ENCODE results near the gene ZMIZ2. TPM values are rescaled to one million over a fixed set of nuclear protein-coding genes. Genes with fewer than 3 reads are reported as not detected.

Gene ZMIZ2
- total RNA-seq, 1 donor from 2014 or later: 99.5 TPM

DNA sequence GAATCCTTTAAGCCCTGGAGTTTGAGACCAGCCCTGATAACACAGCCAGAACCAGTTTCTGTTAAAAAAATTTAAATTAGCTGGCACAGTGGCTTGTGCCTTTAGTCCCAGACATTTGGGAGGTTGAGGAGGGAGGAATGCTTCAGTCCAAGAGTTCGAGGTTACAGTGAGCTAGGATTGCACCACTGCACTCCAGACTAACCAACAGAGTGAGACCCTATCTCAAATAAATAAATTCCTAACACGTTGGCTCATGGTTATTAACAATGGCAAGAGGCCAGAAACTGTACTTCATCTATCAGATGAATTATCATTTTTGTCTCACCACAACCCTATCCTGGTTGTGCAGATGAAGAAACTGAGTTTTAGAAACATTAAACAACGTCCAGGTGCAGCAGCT, 45.7 kb downstream of the ZMIZ2 start:
- peak overlapping the region; percentile 67 for H3K4me3 Mint-ChIP-seq
- no peaks in the 10 kb centered on the region for H3K9me3 Mint-ChIP-seq
- DNase-seq (ENCODE audit: low read depth, low spot score): no peak
- H3K36me3 Mint-ChIP-seq (ENCODE audit: low read depth): peaks cover 12% of the 10 kb centered on the region
- TF ChIP-seq, protein P1, sequence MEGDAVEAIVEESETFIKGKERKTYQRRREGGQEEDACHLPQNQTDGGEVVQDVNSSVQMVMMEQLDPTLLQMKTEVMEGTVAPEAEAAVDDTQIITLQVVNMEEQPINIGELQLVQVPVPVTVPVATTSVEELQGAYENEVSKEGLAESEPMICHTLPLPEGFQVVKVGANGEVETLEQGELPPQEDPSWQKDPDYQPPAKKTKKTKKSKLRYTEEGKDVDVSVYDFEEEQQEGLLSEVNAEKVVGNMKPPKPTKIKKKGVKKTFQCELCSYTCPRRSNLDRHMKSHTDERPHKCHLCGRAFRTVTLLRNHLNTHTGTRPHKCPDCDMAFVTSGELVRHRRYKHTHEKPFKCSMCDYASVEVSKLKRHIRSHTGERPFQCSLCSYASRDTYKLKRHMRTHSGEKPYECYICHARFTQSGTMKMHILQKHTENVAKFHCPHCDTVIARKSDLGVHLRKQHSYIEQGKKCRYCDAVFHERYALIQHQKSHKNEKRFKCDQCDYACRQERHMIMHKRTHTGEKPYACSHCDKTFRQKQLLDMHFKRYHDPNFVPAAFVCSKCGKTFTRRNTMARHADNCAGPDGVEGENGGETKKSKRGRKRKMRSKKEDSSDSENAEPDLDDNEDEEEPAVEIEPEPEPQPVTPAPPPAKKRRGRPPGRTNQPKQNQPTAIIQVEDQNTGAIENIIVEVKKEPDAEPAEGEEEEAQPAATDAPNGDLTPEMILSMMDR (conservative IDR thresholded peaks at IDR 0.05): no peak
- H3K27ac Mint-ChIP-seq (ENCODE audit: unreplicated experiment): no peak overlapping the region
- H3K27me3 Mint-ChIP-seq (ENCODE audit: low read depth): peaks cover 9% of the 10 kb centered on the region
- H3K4me1 Mint-ChIP-seq: peaks cover 25% of the 10 kb centered on the region

DNA sequence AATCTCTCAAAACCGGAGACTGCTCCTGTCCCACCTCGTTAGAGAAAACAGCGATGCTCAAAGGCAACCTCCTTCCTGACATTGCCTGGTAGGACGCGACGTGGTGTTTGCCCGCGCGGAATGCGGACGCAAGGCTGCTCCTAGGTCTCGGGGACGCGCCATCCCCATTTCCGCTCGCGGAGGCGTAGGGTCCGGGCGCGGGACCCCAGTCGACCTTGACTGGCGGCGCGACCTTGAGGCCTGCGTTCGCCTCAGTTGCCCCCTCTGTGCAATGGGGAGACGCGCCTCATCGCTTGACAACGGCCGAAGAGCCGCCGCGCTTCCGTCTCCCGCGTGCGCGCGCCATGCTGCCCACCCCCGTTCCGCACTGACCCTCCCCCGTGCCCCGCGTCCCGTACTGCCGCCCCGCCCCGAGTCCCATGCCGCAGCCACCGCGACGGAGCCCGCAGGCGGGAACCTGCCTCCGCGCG, 47.4 kb downstream of the ZMIZ2 start:
- TF ChIP-seq, protein P1 (conservative IDR thresholded peaks at IDR 0.05): no peak
- no peaks in the 10 kb centered on the region for H3K9me3 Mint-ChIP-seq
- peaks cover 24% of the 10 kb centered on the region for H3K36me3 Mint-ChIP-seq (ENCODE audit: low read depth)
- peak overlapping the region; percentile 97 for H3K27ac Mint-ChIP-seq (ENCODE audit: unreplicated experiment)
- DNase-seq (ENCODE audit: low read depth, low spot score): no peak
- peaks cover 33% of the 10 kb centered on the region for H3K4me1 Mint-ChIP-seq
- H3K27me3 Mint-ChIP-seq (ENCODE audit: low read depth): peaks cover 9% of the 10 kb centered on the region
- H3K4me3 Mint-ChIP-seq: peak overlapping the region; percentile 99

DNA sequence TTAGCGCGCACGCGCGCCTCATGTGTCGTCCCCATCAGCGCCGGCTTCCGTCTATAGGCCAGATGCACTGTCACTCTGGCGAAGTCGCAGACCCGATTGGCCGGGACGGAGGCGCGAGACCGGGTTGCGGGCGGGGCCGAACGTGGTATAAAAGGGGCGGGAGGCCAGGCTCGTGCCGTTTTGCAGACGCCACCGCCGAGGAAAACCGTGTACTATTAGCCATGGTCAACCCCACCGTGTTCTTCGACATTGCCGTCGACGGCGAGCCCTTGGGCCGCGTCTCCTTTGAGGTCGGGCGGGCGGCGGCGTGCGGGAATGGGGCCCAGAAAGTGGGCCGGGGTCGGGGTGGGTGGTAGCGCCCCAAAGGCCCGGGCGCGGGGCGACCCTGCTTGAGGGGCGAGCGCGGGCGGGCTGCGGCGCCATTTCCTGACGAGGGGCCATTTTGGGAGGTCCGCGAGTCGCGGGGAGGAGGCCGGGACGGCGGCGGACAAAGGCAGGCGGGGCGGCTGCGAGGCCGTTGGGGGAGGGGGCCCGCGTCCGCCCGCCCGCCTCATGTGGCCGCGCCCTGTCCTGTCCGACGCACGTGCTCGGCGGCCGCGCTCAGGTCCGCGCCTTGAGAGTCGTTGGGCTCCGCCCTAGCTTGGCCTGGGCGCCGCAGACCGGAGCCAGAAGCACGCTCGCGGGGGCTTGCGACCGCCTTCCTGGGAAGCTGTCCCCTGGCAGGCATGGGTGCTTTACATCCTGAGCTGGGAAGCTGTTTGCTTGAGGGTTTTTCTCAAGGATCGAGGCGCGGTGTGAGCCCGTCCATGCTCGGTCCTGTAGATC, 48.1 kb downstream of the ZMIZ2 start, which contains the start of gene PPIA:
Gene PPIA, plus strand, starts transcription at position 178 of the 825 bp plus-strand sequence. Its CDS starts 44 bp downstream, at position 222.
- Mint-ChIP-seq H3K4me1 (peaks cover 40% of the 10 kb centered on the region), H3K36me3 (ENCODE audit: low read depth) (peaks cover 30% of the 10 kb centered on the region), H3K27me3 (ENCODE audit: low read depth) (peaks cover 9% of the 10 kb centered on the region), H3K4me3 (peak within 1 kb of the TSS; percentile 99), H3K9me3 (no peaks in the 10 kb centered on the region), H3K27ac (ENCODE audit: unreplicated experiment) (peak within 1 kb of the TSS; percentile 98)
- DNase-seq (ENCODE audit: low read depth, low spot score): peak; percentile 98
- TF ChIP-seq, protein P1 (conservative IDR thresholded peaks at IDR 0.05): no peak

DNA sequence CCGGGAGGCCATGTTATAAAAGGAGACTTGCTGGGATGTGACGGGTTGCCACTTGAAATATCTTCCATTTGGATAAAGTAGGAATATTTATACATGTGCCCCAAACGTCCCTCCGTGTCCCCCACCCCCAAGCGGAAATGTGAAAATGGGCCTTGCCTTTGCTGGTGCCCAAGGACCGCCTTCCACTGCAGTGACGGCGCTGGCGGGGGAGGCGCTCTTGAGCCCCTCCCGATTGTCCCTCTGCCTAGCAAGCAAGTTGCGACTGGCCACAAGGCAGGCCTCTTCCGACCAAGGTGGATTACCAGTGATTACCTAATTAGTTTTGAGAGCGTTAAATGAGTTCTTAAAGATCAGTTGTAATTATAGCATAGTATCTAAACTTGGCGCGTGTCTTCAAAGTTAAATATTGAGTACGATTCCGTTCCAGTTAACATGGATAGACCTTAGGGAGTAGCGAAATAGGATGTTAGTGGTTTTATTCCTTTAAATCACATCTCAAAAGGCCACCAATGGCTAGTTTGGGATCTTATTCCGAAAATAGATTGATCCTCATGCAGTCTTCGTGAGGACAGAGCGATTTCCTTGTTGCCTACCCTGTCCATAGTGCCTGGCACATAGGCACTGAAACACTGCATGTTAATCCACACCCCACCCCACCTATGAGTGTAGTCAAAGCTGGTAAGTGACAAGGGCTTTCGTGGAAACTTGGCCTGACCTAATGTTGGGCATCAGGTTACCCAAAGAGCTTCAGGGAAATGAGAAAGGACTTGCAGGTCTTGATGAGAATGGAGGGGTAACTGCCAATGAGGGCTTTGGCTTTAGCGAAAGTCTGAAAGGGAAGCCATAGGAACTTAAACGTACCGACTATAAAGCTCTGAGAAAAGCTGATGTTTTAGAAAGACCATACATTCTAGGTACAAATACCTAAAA, 48.9 kb downstream of the ZMIZ2 start:
- Mint-ChIP-seq H3K4me1 (peaks cover 42% of the 10 kb centered on the region), H3K27me3 (ENCODE audit: low read depth) (peaks cover 9% of the 10 kb centered on the region), H3K36me3 (ENCODE audit: low read depth) (peaks cover 35% of the 10 kb centered on the region), H3K9me3 (no peaks in the 10 kb centered on the region), H3K4me3 (peak overlapping the region; percentile 99), H3K27ac (ENCODE audit: unreplicated experiment) (peak overlapping the region; percentile 98)
- DNase-seq (ENCODE audit: low read depth, low spot score): peak; percentile 59
- TF ChIP-seq, protein P1 (conservative IDR thresholded peaks at IDR 0.05): peak; percentile 61

DNA sequence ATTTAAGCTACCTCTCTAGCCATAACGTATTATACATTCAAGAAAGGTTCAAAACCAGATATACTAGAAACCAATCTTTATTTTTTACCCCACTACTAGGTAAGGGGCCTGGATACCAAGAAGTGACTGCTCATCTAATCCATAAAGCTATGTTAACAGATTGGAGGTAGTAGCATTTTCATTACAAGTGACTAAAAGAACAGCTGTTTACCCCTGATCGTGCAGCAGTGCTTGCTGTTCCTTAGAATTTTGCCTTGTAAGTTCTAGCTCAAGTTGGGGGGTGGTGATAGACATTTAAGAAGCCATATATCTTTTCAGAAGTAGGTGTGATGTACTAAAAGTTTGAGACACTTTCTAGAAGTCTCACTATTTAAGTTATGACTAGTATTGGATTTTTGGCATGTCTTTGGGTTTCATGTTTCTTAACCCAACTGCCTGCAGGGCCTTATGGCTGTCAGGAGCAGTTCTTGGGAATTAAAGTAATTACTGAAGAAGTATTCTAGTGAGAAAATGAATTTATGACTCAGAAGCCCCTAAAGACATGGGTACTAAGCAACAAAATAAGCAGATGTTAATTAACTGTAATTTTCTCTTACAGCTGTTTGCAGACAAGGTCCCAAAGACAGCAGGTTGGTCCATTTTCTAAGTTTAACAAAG, 50.1 kb downstream of the ZMIZ2 start:
- DNase-seq (ENCODE audit: low read depth, low spot score): no peak
- Mint-ChIP-seq H3K4me1 (peaks cover 42% of the 10 kb centered on the region), H3K27ac (ENCODE audit: unreplicated experiment) (no peak overlapping the region), H3K9me3 (no peaks in the 10 kb centered on the region), H3K27me3 (ENCODE audit: low read depth) (peaks cover 9% of the 10 kb centered on the region), H3K36me3 (ENCODE audit: low read depth) (peaks cover 38% of the 10 kb centered on the region), H3K4me3 (peak overlapping the region; percentile 99)
- TF ChIP-seq, protein P1 (conservative IDR thresholded peaks at IDR 0.05): no peak
